Hepatic stellate cell (primary cell): Measurements from ENCODE around the gene SOWAHC.
"Not testable (repeated sequence)": the region's sequence is repeated elsewhere in the genome, so short reads cannot be mapped to it uniquely, and the experiment has no call there.

Source experiments
- DNase-seq: peaks from one replicate; pipeline ENCODE4 v3.0.0; 2011; ENCODE audit warnings: low spot score

Gene SOWAHC

GRCh38 chr2:109613922-109614714 lies at the start of gene SOWAHC, which contains the start of gene SEPTIN10:
TSS of gene SOWAHC (plus strand) at chr2:109614364. CDS start at chr2:109614490, 126 bp downstream.
TSS of gene SEPTIN10 (minus strand) at chr2:109613966. CDS start at chr2:109613827, 139 bp downstream.
- peak; percentile 91 for DNase-seq

GRCh38 chr2:109575373-109575772 lies 38.8 kb upstream of the SOWAHC start:
- no peak for DNase-seq

GRCh38 chr2:109577630-109578029 lies 36.5 kb upstream of the SOWAHC start:
- not testable (repeated sequence) for DNase-seq

- DNase-seq = no peak
Observed at GRCh38 chr2:109582928-109583895, 31.0 kb upstream of the SOWAHC start.

- no peak for DNase-seq
Observed at GRCh38 chr2:109586687-109587086, 27.5 kb upstream of the SOWAHC start.

GRCh38 chr2:109591206-109591605 lies 23.0 kb upstream of the SOWAHC start:
- no peak for DNase-seq

- DNase-seq = no peak
Observed at GRCh38 chr2:109592905-109593304, 21.3 kb upstream of the SOWAHC start.

GRCh38 chr2:109594246-109594885 lies 19.8 kb upstream of the SOWAHC start:
- DNase-seq = no peak

- DNase-seq = no peak
Observed at GRCh38 chr2:109595644-109596043, 18.5 kb upstream of the SOWAHC start.

- DNase-seq = no peak
Observed at GRCh38 chr2:109597283-109597682, 16.9 kb upstream of the SOWAHC start.

GRCh38 chr2:109601783-109602182 lies 12.4 kb upstream of the SOWAHC start:
- DNase-seq = no peak

GRCh38 chr2:109602617-109603188 lies 11.5 kb upstream of the SOWAHC start:
- DNase-seq = no peak

- peak; percentile 32 for DNase-seq
Observed at GRCh38 chr2:109604597-109604996, 9.6 kb upstream of the SOWAHC start.

GRCh38 chr2:109607766-109608165 lies 6.4 kb upstream of the SOWAHC start:
- DNase-seq = no peak

- no peak for DNase-seq
Observed at GRCh38 chr2:109609352-109610024, 4.7 kb upstream of the SOWAHC start.

- DNase-seq = no peak
Observed at GRCh38 chr2:109611467-109612095, 2.6 kb upstream of the SOWAHC start.

- peak; percentile 32 for DNase-seq
Observed at GRCh38 chr2:109613081-109613921, 863 bp upstream of the SOWAHC start.

- DNase-seq = no peak
Observed at GRCh38 chr2:109614715-109615636, 812 bp downstream of the SOWAHC start.
